HG02938 (cell line): ENCODE measurements around the gene SPRR1A.

Source experiments
- ATAC-seq: cut with Tn5 transposase; IDR thresholded peaks from one replicate; pipeline ENCODE4 v1.9.1; 2021; ENCODE audit warnings: mild to moderate bottlenecking, moderate library complexity; ENCODE audit not compliant: unreplicated experiment

Gene SPRR1A, protein sequence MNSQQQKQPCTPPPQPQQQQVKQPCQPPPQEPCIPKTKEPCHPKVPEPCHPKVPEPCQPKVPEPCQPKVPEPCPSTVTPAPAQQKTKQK

GRCh38 chr1:152983743-152984142 lies at the start of gene SPRR1A:
SPRR1A (plus strand) TSS chr1:152984081; CDS start chr1:152985231, 1,150 bp downstream.
- ATAC-seq, result no peak

DNA sequence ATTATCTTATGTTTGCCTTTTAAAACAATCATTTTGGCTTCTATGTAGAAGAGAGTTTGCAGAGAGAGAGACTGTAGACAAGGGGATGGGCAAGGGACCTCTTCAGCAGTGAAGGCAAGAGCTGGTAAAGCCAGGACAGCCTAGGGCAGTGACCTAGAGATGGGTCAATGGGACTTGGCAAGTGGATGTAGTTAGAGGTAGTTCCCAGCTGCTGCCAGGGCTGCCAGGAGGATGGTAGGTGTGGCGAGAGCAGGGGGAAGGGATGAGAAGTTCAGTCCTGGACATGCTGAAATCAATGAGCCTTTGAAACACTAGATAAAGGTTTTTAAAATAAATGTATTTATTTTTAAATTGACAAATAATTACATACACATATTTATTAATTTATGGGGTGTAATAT lies 43.3 kb upstream of the SPRR1A start:
- no peak for ATAC-seq

DNA sequence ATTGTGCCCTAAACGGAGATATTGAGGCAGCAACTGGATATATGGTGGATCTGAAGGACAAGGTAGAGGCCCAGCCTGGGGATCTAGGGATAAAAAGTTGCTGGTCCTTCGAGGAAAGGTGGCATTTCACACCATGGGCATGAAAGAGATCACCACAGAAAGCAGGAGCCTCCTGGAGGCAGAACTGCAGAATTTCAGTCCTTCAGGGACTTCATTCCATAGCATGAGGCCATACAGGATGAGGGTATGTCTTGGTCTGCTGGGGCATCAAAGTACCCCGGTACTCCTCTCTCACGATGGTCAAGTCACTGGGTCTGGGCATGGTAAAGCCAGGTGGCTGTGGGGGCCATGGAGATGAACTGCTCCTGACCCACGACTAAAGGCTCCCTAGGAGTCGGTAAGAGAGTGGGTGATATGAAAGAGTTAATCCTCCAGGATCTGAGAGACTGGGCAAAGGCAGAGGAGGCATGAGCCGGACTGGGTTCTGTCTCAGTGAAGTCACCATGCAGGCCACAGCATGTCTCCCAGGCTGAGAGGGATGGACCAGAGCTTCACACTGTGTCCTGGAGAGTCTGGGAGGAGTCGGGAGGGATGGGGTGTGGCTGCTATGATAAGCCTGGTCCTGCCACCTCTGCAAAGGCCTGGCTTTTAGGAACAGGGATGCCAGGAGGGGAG lies 42.7 kb upstream of the SPRR1A start:
- ATAC-seq, result no peak

GRCh38 chr1:152942161-152942560 lies 41.7 kb upstream of the SPRR1A start:
- ATAC-seq, result no peak

GRCh38 chr1:152946248-152946647 lies 37.6 kb upstream of the SPRR1A start:
- ATAC-seq, result no peak

GRCh38 chr1:152946651-152947256 lies 37.1 kb upstream of the SPRR1A start, which contains the start of gene SPRR5:
SPRR5 (plus strand) TSS chr1:152947206; CDS start chr1:152948555, 1,349 bp downstream.
- no peak for ATAC-seq

- ATAC-seq, result no peak
These were observed 32.2 kb upstream of the SPRR1A start for GRCh38 chr1:152951711-152952110.

- no peak for ATAC-seq
These were observed 30.1 kb upstream of the SPRR1A start for GRCh38 chr1:152953761-152954160.

DNA sequence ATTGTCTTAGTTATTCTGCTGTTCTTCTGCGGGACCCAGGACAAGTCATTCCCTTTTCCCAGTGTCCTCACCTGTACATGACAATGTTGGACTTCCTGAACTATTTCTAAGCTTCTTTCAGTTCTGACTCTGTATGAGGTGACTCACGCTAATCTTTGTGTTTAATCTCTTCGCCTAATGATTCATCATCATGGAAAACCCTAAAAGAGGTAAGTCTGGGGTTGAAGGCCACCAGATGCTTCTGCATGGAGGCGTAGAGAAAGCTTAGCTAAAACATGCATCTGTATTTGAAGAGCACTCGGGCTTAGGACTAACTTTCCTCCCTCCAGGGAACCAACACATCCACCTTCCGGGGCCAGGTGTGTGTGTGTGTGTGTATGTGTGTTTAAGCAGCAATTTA lies 29.4 kb upstream of the SPRR1A start:
- no peak for ATAC-seq

DNA sequence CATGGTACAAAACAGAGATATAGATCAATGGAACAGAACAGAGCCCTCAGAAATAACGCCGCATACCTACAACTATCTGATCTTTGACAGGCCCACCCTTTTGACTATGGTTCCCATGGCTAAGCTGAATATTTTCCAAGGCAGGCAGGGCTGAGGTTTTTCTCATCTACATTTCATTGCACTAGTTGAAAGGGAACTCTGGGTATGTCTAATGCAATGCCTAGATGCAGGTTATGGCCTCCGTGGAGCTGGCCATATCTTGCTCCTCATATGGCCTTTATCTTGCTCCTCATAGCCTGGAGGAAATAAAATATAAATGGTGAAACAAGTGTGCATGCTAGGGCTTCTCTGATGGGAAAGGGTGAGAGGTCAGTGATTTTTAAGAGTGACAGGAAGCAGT lies 26.3 kb upstream of the SPRR1A start:
- ATAC-seq, result no peak

- no peak for ATAC-seq
These were observed 24.6 kb upstream of the SPRR1A start for GRCh38 chr1:152959273-152959672.

GRCh38 chr1:152959801-152960451 lies 24.0 kb upstream of the SPRR1A start:
- ATAC-seq, result no peak

DNA sequence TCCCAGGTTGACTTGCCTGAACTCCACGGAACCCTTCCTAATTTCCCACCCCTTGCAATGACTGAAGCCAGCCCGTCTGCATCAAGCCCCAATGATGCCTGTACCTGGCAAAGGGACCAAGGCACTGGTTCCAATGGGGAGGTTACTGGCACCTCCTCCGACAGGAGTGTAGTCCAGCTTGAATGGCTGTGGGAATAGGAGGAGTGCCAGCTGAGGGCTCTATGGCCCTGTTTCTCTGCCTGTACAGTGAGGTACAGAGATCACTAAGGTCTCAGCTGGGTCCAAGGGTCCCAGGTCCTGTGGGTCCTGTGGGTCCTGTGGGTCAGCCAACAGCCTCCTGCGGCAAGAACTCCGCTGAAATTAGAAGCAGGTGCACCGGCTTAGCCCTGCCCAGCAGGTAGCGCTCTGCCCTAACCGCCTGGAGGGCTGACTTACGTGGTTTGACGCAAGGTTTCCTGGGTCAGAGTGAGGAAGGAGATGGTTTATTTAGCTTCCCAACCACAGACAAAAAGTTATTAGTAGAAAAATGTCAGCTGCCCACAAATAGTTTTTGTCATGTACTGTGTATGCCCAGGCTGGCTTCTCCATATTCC lies 23.3 kb upstream of the SPRR1A start:
- no peak for ATAC-seq

DNA sequence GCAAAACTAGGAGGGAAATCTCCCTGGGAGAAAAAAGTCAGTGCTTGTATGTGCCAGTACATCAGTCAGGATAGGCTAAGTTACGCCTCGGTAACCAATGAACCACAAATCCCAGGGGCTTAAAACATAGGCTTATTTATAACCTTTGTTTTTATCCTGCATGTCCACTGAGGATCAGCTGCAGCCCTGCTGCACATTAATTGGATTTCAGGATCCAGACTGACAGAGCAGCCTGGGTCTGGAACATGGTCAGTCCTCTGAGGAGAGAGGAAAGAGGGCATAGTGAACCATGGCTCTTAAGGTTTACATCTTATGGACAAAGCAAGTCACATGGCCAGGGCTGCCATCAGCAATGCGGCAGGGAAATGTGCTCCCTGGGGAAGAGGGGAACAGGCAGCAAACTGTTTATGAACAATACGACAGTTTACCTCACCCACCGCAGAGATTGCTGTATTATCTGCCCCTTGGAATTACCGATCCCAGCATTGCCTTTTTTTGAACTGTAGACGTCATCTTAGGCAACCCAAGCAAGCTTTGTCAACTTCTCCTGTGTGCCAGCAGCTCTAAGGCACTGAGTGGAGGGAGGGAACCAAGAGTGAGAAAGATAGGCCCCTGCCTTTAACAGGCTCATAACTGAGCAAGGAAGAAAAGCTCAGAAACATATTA lies 22.5 kb upstream of the SPRR1A start:
- ATAC-seq, result no peak

GRCh38 chr1:152962876-152963415 lies 20.9 kb upstream of the SPRR1A start:
- no peak for ATAC-seq

DNA sequence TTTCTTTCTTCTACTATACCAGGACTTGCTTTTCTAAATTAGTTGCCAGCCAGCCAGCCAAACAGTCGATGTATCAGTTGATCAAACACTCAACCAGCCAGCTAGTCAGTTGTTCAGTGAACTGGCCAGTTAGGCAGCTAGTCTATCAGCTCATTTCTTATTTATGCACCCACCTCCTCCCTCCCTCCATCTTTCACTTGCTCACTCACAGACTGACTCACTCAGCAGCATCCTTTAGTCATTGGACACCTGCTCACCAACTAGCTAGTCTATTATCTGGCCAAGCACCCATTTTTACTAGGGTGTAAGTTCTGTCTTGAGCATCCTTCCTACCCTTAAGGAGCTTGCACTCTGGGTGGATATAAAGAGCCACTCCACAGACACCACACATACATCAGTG lies 19.3 kb upstream of the SPRR1A start:
- ATAC-seq, result no peak

- ATAC-seq, result no peak
These were observed 18.0 kb upstream of the SPRR1A start for GRCh38 chr1:152965853-152966252.

DNA sequence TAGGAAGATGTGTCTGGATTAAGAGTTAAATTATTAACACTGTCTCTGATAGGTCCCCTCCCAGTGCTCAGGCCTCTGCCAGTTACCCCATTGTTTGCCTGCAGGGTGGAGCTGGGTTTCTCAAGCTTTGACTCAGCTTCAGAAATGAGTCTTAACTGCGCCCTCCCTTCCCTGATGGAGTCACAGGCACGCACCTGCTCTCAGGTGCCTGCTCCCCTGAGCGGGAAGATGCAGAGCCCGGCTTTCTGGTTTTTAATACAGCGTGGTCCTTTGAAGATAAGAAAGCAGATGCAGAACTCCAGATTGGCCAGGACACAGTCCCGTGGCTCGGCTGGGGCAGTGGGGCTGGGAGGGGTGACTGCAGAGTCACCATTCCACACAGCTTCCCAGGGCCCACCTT lies 16.7 kb upstream of the SPRR1A start:
- ATAC-seq, result no peak

- ATAC-seq, result peak; percentile 65
These were observed 15.6 kb upstream of the SPRR1A start for GRCh38 chr1:152968248-152968647.

- no peak for ATAC-seq
These were observed 14.8 kb upstream of the SPRR1A start for GRCh38 chr1:152969036-152969435.

DNA sequence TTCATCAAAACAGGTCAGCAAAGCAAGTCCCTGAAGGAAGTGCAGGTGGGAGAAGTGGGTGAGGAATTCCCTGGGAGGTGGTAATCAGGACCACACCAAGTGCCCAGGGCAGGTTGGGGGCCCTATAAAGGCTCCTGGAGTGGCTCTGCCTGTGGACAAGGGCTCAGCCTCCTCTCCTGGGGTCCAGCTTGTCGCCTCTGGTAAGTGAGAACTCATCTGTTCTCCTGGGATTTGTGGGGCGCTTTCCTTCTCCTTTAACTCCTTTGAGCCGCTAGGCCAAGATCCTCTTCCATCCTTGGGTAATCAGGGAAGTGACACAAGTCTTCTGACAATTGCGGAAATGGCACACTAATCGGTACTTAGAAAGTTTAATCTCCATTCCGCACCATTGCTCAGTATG lies 13.4 kb upstream of the SPRR1A start, which contains the start of gene SPRR4:
SPRR4 (plus strand) TSS at position 154 of the 400 bp plus-strand sequence. CDS start 1,243 bp downstream, outside the sequence.
- no peak for ATAC-seq
